IMR-90 (cell line): ENCODE data around the gene INSM1. TPM values are rescaled to one million over a fixed set of nuclear protein-coding genes. Genes with fewer than 3 reads are reported as not detected.

ENCODE experiments used
- ATAC-seq: fragments of 200-7000 bp; cut with Tn5 transposase; 2 replicates; pipeline ENCODE4 v1.9.1; 2020; ENCODE audit warnings: low read depth, mild to moderate bottlenecking, moderate library complexity
- BruUV-seq: library from RNA; stranded (reverse); fragments of 400-500 nt; replicated peaks from 2 replicates; lab custom pipeline; 2021; lab: Mats Ljungman, UMichigan
- CTCF ChIA-PET: fragments of 300-600 bp; formaldehyde crosslinking; extraction: SDS; loops from one replicate; lab custom pipeline; 2021; ENCODE audit warnings: antibody characterized with exemption; lab: Yijun Ruan, JAX
- POLR2A ChIA-PET: fragments of 300-600 bp; sonication (Branson Sonifier 250); formaldehyde crosslinking; loops from one replicate; lab custom pipeline; 2022; ENCODE audit warnings: antibody characterized with exemption; ENCODE audit not compliant: unreplicated experiment; lab: Charles Lee
- DNase-seq: peaks from one replicate; pipeline ENCODE4 v3.0.0; 2013
- H2AFZ ChIP-seq: replicated peaks from 2 replicates; pipeline ENCODE3; 2013; ENCODE audit warnings: low read length, mild to moderate bottlenecking; ENCODE audit not compliant: poor library complexity
- H2AK5ac ChIP-seq: 2 replicates; pipeline ENCODE4 v1.6.1; 2013; ENCODE audit warnings: low read depth, low read length, inconsistent platforms
- H2AK9ac ChIP-seq: replicated peaks from 2 replicates; pipeline ENCODE3; 2013; ENCODE audit warnings: mild to moderate bottlenecking, low read depth, low read length, moderate library complexity; ENCODE audit not compliant: poor library complexity
- H2BK120ac ChIP-seq: 2 replicates; pipeline ENCODE4 v1.6.1; 2013; ENCODE audit warnings: low read depth, low read length, inconsistent platforms
- H2BK15ac ChIP-seq: 3 replicates; pipeline ENCODE4 v1.6.1; 2013; ENCODE audit warnings: low read depth, low read length, inconsistent platforms
- H2BK20ac ChIP-seq: 2 replicates; pipeline ENCODE4 v1.6.1; 2013; ENCODE audit warnings: low read depth, mild to moderate bottlenecking, inconsistent platforms, low read length, moderate library complexity
- H2BK5ac ChIP-seq: 2 replicates; pipeline ENCODE4 v1.6.1; 2013; ENCODE audit warnings: mild to moderate bottlenecking, low read depth, low read length, inconsistent platforms; ENCODE audit not compliant: poor library complexity, severe bottlenecking
- H3K14ac ChIP-seq: replicated peaks from 2 replicates; pipeline ENCODE4 v1.6.1; 2013; ENCODE audit warnings: low read depth, low read length, inconsistent platforms
- H3K18ac ChIP-seq: 2 replicates; pipeline ENCODE4 v1.6.1; 2013; ENCODE audit warnings: low read depth, low read length, control low read depth
- H3K23ac ChIP-seq: 2 replicates; pipeline ENCODE4 v1.6.1; 2013; ENCODE audit warnings: low read depth, low read length, inconsistent platforms
- H3K27ac ChIP-seq: 2 replicates; pipeline ENCODE4 v1.5.1; 2013; ENCODE audit warnings: mild to moderate bottlenecking, control low read depth, low read length; ENCODE audit not compliant: insufficient read depth
- H3K27me3 ChIP-seq: 2 replicates; pipeline ENCODE4 v1.6.1; 2013; ENCODE audit warnings: low read length; ENCODE audit not compliant: control insufficient read depth, insufficient read depth
- H3K36me3 ChIP-seq: 2 replicates; pipeline ENCODE4 v1.6.1; 2013; ENCODE audit warnings: low read length, mixed read lengths; ENCODE audit not compliant: control insufficient read depth, insufficient read depth
- H3K4ac ChIP-seq: 2 replicates; pipeline ENCODE4 v1.6.1; 2013; ENCODE audit warnings: low read depth, low read length, inconsistent platforms
- H3K4me1 ChIP-seq: 2 replicates; pipeline ENCODE4 v1.6.1; 2013; ENCODE audit warnings: low read length, mixed read lengths; ENCODE audit not compliant: control insufficient read depth, insufficient read depth
- H3K4me2 ChIP-seq: 2 replicates; pipeline ENCODE4 v1.6.1; 2013; ENCODE audit warnings: low read depth, mild to moderate bottlenecking, control low read depth, low read length, moderate library complexity
- H3K4me3 ChIP-seq: 2 replicates; pipeline ENCODE4 v1.5.1; 2013; ENCODE audit warnings: low read depth, mild to moderate bottlenecking, control low read depth, low read length, moderate library complexity; ENCODE audit not compliant: insufficient read depth
- H3K56ac ChIP-seq: 2 replicates; pipeline ENCODE4 v1.6.1; 2013; ENCODE audit warnings: low read length, inconsistent platforms; ENCODE audit not compliant: insufficient read depth; ENCODE audit errors: extremely low read depth
- H3K79me1 ChIP-seq, 2 experiments: 2 replicates each; pipeline ENCODE4 v1.6.1; 2013; ENCODE audit warnings: low read length in 2 of 2, inconsistent platforms in 1 of 2, low read depth in 1 of 2
- H3K9ac ChIP-seq: 2 replicates; pipeline ENCODE4 v1.6.1; 2013; ENCODE audit warnings: low read depth, low read length, control low read depth
- H3K9me1 ChIP-seq: 2 replicates; pipeline ENCODE4 v1.6.1; 2013; ENCODE audit warnings: low read length, inconsistent platforms; ENCODE audit not compliant: insufficient read depth
- H3K9me3 ChIP-seq: 2 replicates; pipeline ENCODE4 v1.6.1; 2013; ENCODE audit warnings: low read length; ENCODE audit not compliant: control insufficient read depth, insufficient read depth
- H4K20me1 ChIP-seq: 2 replicates; pipeline ENCODE4 v1.6.1; 2013; ENCODE audit warnings: low read length, inconsistent platforms; ENCODE audit not compliant: insufficient read depth
- H4K5ac ChIP-seq: 2 replicates; pipeline ENCODE4 v1.6.1; 2013; ENCODE audit warnings: mild to moderate bottlenecking, low read depth, low read length, control low read depth
- H4K8ac ChIP-seq, 2 experiments: 2 replicates each; pipeline ENCODE4 v1.6.1; 2013; ENCODE audit warnings: low read depth in 2 of 2, low read length in 2 of 2, control low read depth in 1 of 2, inconsistent platforms in 1 of 2
- H4K91ac ChIP-seq: 2 replicates; pipeline ENCODE4 v1.6.1; 2013; ENCODE audit warnings: low read depth, low read length, inconsistent platforms; ENCODE audit not compliant: insufficient read depth
- BHLHE40 ChIP-seq: fragments of 150-350 bp; IDR thresholded peaks from 2 replicates; pipeline ENCODE4 v1.6.1; 2016; ENCODE audit warnings: mild to moderate bottlenecking, low read depth, low read length
- CEBPB ChIP-seq: IDR thresholded peaks from 2 replicates; pipeline ENCODE4 v1.6.1; 2012; ENCODE audit warnings: low read depth, low read length, improper control_type of control experiment
- CHD1 ChIP-seq: IDR thresholded peaks from 2 replicates; pipeline ENCODE4 v1.6.1; 2012; ENCODE audit warnings: low read depth, low read length, improper control_type of control experiment
- FOS ChIP-seq: fragments of 150-350 bp; IDR thresholded peaks from 2 replicates; pipeline ENCODE4 v1.6.1; 2016; ENCODE audit warnings: low read depth, low read length
- MAFK ChIP-seq: IDR thresholded peaks from 2 replicates; pipeline ENCODE4 v1.6.1; 2012; ENCODE audit warnings: low read depth, low read length, improper control_type of control experiment
- MAZ ChIP-seq: IDR thresholded peaks from 2 replicates; pipeline ENCODE4 v1.6.1; 2012; ENCODE audit warnings: low read depth, mild to moderate bottlenecking, low read length, improper control_type of control experiment, moderate library complexity, borderline replicate concordance
- MXI1 ChIP-seq: IDR thresholded peaks from 2 replicates; pipeline ENCODE4 v1.6.1; 2012; ENCODE audit warnings: low read depth, mild to moderate bottlenecking, low read length, moderate library complexity, borderline replicate concordance
- NFE2L2 ChIP-seq: fragments of 150-350 bp; IDR thresholded peaks from 2 replicates; pipeline ENCODE4 v1.6.1; 2016; ENCODE audit warnings: low read depth, mild to moderate bottlenecking, low read length
- POLR2A ChIP-seq: IDR thresholded peaks from 2 replicates; pipeline ENCODE4 v1.6.1; 2012; ENCODE audit warnings: mild to moderate bottlenecking, low read depth, low read length
- RAD21 ChIP-seq: IDR thresholded peaks from 2 replicates; pipeline ENCODE4 v1.6.1; 2012; ENCODE audit warnings: low read length, improper control_type of control experiment
- RCOR1 ChIP-seq: IDR thresholded peaks from 2 replicates; pipeline ENCODE4 v1.6.1; 2012; ENCODE audit warnings: mild to moderate bottlenecking, low read length, improper control_type of control experiment; ENCODE audit not compliant: insufficient replicate concordance
- RFX5 ChIP-seq: IDR thresholded peaks from 2 replicates; pipeline ENCODE4 v1.8.0; 2012; ENCODE audit warnings: low read depth, mild to moderate bottlenecking, low read length, moderate library complexity
- SMC3 ChIP-seq: fragments of 150-350 bp; IDR thresholded peaks from 2 replicates; pipeline ENCODE4 v1.6.1; 2016; ENCODE audit warnings: low read depth, mild to moderate bottlenecking, antibody characterized with exemption, low read length, moderate library complexity
- WGBS, 2 experiments: methylation state at CpG; one replicate each; pipeline versions ENCODE4 v1.1.5 to v1.1.7; 2013; ENCODE audit warnings: missing lambda C conversion rate in 2 of 2; ENCODE audit not compliant: insufficient read length in 1 of 2; ENCODE audit errors: extremely low coverage in 2 of 2; 5-methylcytosine and 5-hydroxymethylcytosine counted together
- dilution Hi-C: fragments of 300-500 bp; cut with HindIII; formaldehyde crosslinking; loops from one replicate; pipeline ENCODE4 v1.14.3; 2018; ENCODE audit warnings: low sequenced_read_pairs; ENCODE audit not compliant: unreplicated experiment
- in situ Hi-C: fragments of 300-500 bp; cut with MboI; formaldehyde crosslinking; loops from 3 replicates; pipeline ENCODE4 v1.14.3; 2019; ENCODE audit warnings: low sequenced_read_pairs, inconsistent platforms, mixed read lengths
- intact Hi-C: fragments of 100-400 bp; cut with micrococcal nuclease; formaldehyde crosslinking; loops from 2 replicates; pipeline ENCODE4 v1.10.0; 2022
- polyA plus RNA-seq, 3 experiments: library from polyadenylated mRNA; depleted of rRNA; stranded (reverse); fragments of >200 nt; gene quantifications; 2 replicates each; pipeline ENCODE4 v1.2.3, GENCODE V29; 2012; ENCODE audit warnings: low replicate concordance in 1 of 3
- total RNA-seq: library from RNA; depleted of rRNA; stranded (reverse); fragments of >200 nt; gene quantifications from 2 replicates; pipeline ENCODE4 v1.2.3, GENCODE V29; 2012
- TF ChIP-seq, protein P1 (sequence below): fragments of 150-350 bp; IDR thresholded peaks from 2 replicates; pipeline ENCODE4 v1.6.1; 2017; ENCODE audit warnings: mild to moderate bottlenecking, antibody characterized with exemption, low read length, low read depth
- TF ChIP-seq, protein P2 (sequence below): conservative IDR thresholded peaks from 2 replicates; pipeline ENCODE4 v1.5.1; 2012; ENCODE audit warnings: mild to moderate bottlenecking, low read depth, low read length, improper control_type of control experiment
- TF ChIP-seq, protein P3 (sequence below): fragments of 150-350 bp; IDR thresholded peaks from 2 replicates; pipeline ENCODE4 v1.6.1; 2016; ENCODE audit warnings: low read depth, mild to moderate bottlenecking, low read length, moderate library complexity, borderline replicate concordance

The INSM1 gene
- total and polyA plus RNA-seq, 2 of the 4 experiments (the other 2 are of a cell fraction), result not detected

DNA sequence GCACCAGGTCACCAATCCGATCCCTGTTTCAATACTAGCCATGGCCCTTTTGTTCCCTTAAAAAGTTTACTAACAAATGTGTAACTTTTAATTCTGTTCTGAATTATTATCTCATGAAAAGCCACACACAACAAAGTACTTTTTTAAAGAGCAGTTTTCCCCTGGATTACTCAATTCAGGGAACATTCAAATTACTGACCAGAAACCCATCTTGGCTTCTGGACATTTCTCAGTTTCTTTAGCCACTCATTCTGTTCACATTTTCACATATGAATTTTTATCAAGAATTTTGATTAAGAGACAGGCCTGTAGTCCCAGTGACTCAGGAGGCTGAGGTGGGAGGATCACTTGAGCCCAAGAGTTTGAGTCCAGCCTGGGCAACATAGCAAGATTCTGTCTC is 47.4 kb downstream of the INSM1 start:
- no peak overlapping the region for H3K27ac ChIP-seq
- no peak overlapping the region for H2BK15ac ChIP-seq
- H3K27me3 ChIP-seq, result no peaks in the 10 kb centered on the region; the same call in 1 of the 2 replicates
- no peaks in the 10 kb centered on the region for H3K9me3 ChIP-seq
- no peak overlapping the region for H4K5ac ChIP-seq
- ChIA-PET CTCF (interaction anchor here (1.3 kb wide), 1 partner anchor 179 kb away, joined by 3 read pairs; no protein-coding TSS in a partner anchor), POLR2A (no interaction called here)
- H2AK9ac ChIP-seq, result no peak overlapping the region
- dilution Hi-C loops (no loop called here), in situ Hi-C loops (no loop called here), intact Hi-C loops (no loop called here)
- H3K4ac ChIP-seq, result no peak overlapping the region
- H3K4me3 ChIP-seq, result no peak overlapping the region
- no peak overlapping the region for H2BK120ac ChIP-seq
- no peak overlapping the region for H3K18ac ChIP-seq
- no peaks in the 10 kb centered on the region for H3K36me3 ChIP-seq
- no TSS peak for BruUV-seq
- H3K4me1 ChIP-seq, result no peaks in the 10 kb centered on the region
- no peak overlapping the region for H3K4me2 ChIP-seq
- no peaks in the 10 kb centered on the region for H3K79me1 ChIP-seq
- WGBS, 2 experiments, result no CpG with 5 or more reads among the region's 1 CpG
- H3K9me1 ChIP-seq, result no peaks in the 10 kb centered on the region
- no peak for DNase-seq
- H3K9ac ChIP-seq, result no peak overlapping the region
- no peak for ATAC-seq
- no peak overlapping the region for H4K8ac ChIP-seq
- H2BK20ac ChIP-seq, result no peak overlapping the region
- TF ChIP-seq CEBPB, result no peak
- no peak for TF ChIP-seq BHLHE40
- no peak for TF ChIP-seq SMC3
- TF ChIP-seq, protein P1, sequence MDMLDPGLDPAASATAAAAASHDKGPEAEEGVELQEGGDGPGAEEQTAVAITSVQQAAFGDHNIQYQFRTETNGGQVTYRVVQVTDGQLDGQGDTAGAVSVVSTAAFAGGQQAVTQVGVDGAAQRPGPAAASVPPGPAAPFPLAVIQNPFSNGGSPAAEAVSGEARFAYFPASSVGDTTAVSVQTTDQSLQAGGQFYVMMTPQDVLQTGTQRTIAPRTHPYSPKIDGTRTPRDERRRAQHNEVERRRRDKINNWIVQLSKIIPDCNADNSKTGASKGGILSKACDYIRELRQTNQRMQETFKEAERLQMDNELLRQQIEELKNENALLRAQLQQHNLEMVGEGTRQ, result no peak
- TF ChIP-seq, protein P2, sequence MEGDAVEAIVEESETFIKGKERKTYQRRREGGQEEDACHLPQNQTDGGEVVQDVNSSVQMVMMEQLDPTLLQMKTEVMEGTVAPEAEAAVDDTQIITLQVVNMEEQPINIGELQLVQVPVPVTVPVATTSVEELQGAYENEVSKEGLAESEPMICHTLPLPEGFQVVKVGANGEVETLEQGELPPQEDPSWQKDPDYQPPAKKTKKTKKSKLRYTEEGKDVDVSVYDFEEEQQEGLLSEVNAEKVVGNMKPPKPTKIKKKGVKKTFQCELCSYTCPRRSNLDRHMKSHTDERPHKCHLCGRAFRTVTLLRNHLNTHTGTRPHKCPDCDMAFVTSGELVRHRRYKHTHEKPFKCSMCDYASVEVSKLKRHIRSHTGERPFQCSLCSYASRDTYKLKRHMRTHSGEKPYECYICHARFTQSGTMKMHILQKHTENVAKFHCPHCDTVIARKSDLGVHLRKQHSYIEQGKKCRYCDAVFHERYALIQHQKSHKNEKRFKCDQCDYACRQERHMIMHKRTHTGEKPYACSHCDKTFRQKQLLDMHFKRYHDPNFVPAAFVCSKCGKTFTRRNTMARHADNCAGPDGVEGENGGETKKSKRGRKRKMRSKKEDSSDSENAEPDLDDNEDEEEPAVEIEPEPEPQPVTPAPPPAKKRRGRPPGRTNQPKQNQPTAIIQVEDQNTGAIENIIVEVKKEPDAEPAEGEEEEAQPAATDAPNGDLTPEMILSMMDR, result no peak
- TF ChIP-seq, protein P3, sequence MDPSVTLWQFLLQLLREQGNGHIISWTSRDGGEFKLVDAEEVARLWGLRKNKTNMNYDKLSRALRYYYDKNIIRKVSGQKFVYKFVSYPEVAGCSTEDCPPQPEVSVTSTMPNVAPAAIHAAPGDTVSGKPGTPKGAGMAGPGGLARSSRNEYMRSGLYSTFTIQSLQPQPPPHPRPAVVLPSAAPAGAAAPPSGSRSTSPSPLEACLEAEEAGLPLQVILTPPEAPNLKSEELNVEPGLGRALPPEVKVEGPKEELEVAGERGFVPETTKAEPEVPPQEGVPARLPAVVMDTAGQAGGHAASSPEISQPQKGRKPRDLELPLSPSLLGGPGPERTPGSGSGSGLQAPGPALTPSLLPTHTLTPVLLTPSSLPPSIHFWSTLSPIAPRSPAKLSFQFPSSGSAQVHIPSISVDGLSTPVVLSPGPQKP, result no peak
- TF ChIP-seq NFE2L2, result no peak
- no peak for TF ChIP-seq CHD1
- TF ChIP-seq FOS, result no peak
- TF ChIP-seq RCOR1, result no peak
- TF ChIP-seq MXI1, result no peak
- no peak for TF ChIP-seq POLR2A
- no peak for TF ChIP-seq MAZ
- no peak for TF ChIP-seq MAFK
- no peak for TF ChIP-seq RFX5
- TF ChIP-seq RAD21, result no peak
- no peak overlapping the region for H3K56ac ChIP-seq
- H3K23ac ChIP-seq, result no peak overlapping the region
- H2BK5ac ChIP-seq, result no peak overlapping the region
- no peak overlapping the region for H2AFZ ChIP-seq
- H2AK5ac ChIP-seq, result no peak overlapping the region
- H4K91ac ChIP-seq, result no peak overlapping the region
- no peaks in the 10 kb centered on the region for H4K20me1 ChIP-seq
- no peak overlapping the region for H3K14ac ChIP-seq
